IPS-NIHi7 (cell line): ENCODE data around the gene HGFAC.
A peak's percentile ranks its signal among the peaks of the same experiment; 100 is the strongest.
"Not testable (repeated sequence)": the region's sequence is repeated elsewhere in the genome, so short reads cannot be mapped to it uniquely, and the experiment has no call there.

Experiments
- DNase-seq: peaks from one replicate; pipeline ENCODE4 v3.0.0; 2012; ENCODE audit warnings: mixed read lengths; ENCODE audit errors: extremely low spot score

Gene HGFAC

DNA sequence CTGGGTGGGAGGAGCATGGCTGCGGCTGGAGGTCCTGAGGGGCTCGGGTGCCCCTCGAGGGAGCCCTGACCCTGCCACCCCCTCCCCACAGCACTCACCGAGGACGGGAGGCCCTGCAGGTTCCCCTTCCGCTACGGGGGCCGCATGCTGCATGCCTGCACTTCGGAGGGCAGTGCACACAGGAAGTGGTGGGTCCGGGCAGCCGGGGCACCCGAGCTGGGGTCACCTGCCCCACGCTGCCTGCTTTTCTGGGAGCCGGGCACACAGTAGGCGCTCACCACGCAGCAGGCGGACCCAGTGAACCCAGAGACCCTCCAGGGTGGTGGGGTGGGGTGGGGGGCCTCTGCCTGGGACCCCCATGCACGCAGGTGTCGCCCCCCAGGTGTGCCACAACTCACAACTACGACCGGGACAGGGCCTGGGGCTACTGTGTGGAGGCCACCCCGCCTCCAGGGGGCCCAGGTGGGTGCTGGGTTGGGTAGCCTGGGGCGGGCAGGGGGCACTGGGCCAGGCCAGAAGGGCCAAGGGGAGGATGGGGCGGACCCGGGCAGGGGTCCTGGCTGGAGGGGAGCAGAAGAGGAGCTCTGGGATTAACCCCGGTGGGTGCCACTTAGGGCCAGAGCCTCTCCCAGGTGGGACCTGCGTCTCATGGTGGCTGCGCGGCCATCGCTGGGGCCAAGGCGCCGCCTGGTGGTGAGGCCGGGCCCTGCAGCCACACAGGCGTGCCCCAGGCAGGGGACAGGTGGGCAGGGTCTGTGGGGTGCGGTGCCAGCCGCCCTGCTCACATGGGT lies 1.4 kb downstream of the HGFAC start:
- DNase-seq, result peak; percentile 94

DNA sequence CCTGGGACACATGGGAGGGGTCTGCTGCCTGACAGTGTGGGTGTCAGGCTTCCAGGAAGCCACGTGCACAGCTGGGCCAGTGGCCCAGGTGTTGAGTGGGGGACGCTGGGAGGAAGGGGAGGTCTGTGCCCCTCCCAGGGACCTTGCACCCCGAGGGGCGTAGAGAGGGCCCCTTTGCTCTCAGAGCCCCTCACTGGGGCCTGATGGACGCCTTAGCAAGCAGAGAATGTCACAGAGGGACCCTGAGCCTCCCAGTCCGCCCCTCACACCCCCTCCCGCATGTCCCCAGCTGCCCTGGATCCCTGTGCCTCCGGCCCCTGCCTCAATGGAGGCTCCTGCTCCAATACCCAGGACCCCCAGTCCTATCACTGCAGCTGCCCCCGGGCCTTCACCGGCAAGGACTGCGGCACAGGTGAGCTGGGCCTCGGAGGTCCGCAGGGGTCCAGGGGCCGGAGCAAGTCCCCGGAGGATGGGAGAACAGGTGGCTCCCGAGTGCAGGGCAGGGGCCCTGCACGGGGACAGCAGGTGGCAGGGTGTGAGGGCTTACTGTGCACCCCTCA lies 2.1 kb downstream of the HGFAC start:
- DNase-seq, result no peak

DNA sequence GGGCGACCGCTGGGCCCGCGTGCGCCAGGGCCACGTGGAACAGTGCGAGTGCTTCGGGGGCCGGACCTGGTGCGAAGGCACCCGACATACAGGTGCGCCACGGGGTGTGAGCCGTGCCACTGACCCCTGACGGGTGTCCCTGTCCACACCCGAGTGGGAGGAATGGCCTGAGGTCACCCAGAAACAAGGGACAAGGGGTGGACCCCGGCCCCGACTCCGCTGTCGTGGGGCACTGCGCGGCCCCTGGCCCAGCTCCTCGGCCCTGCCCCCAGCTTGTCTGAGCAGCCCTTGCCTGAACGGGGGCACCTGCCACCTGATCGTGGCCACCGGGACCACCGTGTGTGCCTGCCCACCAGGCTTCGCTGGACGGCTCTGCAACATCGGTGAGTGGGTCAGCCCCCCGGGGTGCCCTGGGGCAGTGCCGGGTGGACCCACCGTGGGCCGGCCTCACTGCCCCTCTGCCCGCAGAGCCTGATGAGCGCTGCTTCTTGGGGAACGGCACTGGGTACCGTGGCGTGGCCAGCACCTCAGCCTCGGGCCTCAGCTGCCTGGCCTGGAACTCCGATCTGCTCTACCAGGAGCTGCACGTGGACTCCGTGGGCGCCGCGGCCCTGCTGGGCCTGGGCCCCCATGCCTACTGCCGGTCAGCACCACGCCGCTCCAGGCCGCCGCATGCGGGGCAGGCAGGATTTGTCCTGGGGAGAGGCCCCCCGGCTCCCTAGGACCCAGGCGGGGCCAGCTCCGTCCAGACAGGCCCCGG lies 2.8 kb downstream of the HGFAC start:
- no peak for DNase-seq

DNA sequence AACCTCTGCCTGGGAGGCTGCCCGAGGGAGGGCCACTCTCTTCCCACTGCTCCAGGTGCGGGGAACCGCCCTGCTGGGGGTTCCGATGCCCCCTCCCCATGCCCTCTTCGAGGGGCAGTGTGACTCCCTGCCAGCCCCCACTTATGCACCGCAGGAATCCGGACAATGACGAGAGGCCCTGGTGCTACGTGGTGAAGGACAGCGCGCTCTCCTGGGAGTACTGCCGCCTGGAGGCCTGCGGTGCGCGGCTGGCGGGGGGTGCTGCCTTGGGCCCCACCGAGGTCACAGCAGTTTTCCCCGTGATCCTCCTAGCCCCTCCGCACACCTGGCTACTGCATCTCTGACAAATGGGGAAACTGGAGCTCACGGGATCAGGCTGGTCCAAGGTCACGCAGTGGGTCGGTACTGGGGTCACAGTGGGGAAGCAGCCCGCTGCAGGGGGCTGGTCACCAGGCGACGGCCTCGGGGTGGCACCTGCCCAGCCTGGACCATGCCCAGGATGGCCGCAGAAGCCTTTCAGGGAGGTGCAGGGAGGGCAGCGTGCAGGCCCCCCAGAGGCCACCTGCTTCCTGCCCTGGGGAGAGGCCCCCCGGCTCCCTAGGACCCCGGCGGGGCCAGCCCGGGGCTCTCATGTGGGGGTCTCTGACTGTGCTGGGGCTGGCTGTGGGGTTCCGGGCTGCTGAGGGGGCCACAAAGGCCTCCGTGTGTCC lies 3.5 kb downstream of the HGFAC start:
- no peak for DNase-seq

DNA sequence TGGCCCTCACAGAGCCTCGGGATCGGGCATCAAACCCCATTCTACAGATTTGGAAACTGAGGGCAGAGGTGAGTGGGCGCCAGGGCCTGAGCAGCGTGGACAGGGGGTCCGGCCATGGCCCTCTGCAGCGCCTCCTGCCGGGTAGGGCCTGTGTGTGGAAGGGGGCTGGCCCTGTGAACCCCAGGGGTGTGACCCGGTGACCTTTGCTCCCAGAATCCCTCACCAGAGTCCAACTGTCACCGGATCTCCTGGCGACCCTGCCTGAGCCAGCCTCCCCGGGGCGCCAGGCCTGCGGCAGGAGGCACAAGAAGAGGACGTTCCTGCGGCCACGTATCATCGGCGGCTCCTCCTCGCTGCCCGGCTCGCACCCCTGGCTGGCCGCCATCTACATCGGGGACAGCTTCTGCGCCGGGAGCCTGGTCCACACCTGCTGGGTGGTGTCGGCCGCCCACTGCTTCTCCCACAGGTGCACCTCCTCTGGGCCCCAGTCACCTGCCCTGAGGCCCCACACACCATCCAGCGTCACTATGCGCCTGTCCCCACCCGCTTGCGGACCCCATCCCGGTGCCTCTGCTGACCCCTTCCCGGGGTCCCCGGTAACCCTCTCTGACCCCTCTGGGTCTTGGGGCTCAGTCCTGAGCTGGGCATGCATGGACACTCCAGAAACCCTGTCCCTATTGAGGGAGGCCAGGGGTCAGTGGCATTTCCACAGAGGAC lies 4.2 kb downstream of the HGFAC start:
- no peak for DNase-seq

DNA sequence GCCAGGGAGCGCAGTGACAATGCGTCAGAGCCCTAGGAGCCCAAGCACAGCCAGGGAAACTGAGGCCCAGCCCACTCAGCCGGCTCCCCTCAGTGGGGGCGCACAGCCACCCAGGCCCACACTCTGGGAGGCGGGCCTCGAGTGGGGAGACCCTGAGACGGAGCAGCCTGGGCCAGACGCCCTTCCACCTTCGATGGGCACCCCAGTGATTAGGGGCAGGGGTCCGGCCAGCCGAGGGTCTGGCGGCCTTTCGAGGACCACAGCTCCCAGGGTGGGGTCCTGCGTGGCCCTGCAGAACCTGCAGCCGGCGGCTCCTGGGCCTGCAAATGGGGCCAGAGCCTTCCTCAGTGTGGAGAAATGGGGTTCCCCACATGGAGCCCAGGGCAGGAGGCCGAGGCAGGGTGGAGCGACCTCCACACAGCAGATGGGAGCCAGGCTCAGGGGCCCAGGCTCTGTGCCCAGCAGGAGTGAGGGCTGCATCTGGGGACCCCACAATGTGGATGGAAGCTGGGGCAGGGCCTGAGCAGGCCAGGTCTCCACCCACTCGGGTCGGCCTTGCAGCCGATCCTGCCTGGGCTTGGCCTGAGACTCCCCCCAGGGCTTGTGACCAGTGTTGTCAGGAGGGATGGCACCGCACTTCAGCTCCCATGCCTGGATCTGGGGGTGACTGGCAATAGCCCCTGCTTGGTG lies 5.0 kb downstream of the HGFAC start:
- DNase-seq, result no peak

DNA sequence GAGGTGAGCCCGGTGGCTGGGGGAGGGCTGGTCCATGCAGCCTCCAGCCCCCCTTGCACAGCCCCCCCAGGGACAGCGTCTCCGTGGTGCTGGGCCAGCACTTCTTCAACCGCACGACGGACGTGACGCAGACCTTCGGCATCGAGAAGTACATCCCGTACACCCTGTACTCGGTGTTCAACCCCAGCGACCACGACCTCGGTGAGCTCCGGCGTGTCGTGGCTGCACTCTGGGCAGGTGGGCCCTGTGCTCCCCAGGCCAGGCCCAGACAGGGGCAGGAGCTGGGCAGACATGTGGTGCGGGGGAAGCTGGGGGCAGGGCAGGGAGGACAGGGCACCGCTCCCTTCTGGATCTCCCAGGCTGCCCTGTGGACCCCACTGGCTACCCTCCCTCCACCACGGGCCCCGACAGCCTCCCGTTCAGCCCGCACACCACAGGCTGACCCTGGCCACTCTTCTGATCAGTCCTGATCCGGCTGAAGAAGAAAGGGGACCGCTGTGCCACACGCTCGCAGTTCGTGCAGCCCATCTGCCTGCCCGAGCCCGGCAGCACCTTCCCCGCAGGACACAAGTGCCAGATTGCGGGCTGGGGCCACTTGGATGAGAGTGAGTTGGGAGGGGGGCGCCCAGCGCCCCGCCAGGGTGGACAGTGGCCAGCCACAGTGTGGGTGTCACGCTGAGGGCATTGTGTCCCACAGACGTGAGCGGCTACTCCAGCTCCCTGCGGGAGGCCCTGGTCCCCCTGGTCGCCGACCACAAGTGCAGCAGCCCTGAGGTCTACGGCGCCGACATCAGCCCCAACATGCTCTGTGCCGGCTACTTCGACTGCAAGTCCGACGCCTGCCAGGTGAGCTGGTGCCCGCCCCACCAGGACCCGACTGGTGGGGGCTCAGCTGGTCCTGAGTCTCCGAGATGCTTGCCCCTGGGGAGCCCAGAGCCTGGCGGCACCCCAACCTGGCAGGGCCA lies 5.9 kb downstream of the HGFAC start:
- no peak for DNase-seq

DNA sequence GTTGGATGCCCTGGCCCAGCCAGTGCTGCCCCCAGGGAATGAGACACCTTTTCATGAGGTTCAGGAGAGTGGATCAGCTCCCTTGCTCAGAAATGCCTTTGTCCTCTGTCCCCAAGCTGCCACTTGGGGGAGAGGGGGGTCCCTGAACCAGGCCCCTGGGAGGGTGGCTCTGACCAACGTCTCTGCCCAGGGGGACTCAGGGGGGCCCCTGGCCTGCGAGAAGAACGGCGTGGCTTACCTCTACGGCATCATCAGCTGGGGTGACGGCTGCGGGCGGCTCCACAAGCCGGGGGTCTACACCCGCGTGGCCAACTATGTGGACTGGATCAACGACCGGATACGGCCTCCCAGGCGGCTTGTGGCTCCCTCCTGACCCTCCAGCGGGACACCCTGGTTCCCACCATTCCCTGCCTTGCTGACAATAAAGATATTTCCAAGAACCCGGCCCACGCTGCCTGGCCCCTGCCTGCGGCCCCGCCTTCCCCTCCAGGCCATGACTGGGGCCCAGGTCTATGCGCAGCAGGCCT lies 7.3 kb downstream of the HGFAC start:
- no peak for DNase-seq

DNA sequence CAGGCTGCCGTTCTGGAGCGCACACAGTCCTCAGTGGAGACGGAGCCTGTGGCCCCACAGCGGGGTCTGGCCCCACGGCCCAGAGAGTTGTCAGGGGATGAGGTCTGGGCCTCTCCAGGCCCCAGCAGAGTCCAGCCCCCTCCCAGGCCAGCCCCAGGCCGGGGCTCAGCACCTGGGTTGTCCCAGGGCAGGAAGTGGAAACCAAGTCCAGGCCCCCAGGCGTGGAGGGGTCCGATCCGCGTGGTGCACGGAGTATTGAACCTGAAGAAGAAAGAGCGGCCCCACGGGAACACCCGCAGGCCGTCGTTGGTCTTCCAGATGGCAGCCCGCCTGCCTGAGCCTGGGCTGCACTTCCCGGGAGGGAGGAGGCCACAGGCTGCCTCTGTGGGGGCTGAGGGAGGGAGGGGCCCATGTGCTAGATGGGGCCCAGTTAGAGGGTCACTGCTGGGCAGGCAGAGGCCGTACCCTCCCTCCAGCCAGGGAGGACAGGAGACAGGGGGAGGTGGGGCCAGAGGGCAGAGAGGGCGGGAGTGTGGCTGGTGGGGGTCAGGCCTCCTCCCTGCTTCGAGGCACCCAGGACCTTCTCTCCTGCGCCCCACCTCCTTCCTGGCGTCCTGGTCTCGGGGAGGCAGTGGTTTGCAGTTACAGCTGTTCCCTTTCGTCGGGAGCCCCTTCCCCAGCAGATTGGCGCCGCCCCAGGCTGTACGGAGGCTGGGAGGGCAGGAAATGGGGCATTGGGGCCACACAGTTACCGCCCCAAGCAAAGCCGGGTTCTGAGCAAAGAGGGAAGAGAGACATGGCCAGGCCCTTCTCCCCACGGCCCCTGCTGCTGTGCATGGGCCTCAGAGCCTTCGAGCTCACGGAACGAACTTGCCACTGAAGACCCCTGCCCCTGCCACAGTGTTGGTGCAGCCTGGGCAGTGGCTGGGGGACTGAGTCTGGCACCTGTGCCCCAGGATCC lies 8.1 kb downstream of the HGFAC start:
- DNase-seq, result no peak

DNA sequence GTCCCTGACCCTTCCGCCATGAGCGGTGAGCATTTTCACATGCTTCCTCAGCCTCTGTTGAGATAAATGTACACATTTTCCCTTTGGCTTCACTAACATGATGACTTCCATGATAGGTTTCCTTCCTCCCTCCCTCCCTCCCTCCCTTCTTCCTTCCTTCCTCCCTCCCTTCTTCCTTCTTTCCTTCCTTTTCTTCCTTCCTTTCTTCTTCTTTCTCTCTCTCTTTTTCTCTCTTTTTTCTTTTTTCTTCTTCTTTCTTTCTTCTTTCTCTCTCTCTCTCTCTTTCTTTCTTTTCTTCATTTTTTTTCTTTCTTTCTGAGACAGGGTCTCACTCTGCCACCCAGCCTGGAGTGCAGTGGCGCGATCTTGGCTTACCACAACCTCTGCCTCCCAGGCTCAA lies 8.9 kb downstream of the HGFAC start:
- DNase-seq, result no peak

DNA sequence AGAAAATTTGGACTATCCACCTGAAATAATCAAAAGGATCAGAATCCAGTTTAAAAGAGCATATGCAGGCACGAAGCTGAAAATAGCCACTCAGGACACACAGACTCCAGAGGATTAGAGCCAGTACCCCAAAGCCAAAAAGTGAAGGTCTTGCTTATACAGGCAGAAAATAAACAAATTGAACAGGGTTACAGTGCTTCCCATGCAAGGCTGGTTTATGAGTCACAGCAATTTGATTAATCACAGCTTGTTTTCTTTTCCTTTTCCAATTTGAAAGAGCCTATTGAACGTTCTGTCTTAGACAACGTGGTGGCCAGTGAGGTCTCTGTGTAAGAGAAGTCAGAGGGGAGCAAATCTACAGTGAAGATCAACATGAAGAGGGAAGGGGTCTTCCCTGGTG lies 10.2 kb downstream of the HGFAC start:
- no peak for DNase-seq

DNA sequence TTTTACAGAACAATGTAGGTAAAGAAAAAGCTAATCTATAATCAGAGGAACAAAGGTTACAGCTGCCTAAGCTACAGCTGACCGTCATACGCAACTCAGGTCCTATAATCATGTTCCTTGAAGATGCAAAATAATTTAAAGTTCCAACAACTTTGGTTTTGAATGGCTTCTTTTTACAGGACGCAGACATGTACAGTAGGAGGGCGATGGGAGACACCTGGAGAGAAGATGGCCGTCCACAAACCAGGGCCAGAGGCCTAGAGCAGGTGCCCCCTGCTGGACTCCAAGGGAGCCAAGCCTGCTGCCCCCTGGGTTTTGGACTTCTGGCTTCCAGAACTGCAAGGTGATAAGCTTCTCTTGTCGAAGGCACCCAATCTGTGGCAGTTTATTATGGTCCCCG lies 10.6 kb downstream of the HGFAC start:
- peak; percentile 70 for DNase-seq

DNA sequence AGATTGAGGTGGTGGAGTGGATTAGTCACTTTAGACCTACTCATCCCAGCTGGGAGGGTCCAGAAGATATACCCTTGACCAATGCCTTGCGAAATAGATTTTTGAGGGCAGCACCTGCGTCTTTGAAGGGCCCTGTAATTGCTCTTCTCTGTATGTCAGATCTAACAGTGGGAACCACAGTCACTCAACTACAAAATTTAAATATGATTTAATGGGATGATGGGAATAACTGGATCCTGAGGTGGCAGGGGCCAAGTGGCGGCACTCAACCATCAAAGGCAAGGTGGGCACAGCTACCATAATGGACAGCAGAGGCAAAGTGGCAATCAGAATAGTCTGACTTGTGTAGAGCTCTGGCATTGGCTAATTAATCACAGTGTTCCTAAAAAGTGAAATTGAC lies 13.8 kb downstream of the HGFAC start:
- not testable (repeated sequence) for DNase-seq

DNA sequence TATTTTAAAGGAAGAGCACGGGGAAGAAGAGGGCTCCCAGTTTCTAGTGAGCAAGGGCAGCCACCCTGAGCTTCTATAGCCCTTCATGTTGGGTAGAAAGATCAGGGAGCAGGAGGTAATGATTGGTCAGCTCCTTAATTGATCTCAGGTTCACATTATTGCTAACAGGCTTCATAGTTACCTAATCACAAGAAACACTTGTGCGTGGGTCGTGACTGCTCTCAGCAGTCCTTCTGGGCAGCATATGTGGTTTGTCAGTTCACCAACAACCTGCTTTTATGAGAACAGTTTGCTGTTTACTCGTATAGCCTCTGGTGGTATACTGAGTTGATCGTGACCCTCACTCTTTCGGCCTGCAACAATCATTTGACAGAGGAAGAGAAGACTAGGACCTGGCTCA lies 16.6 kb downstream of the HGFAC start:
- no peak for DNase-seq

DNA sequence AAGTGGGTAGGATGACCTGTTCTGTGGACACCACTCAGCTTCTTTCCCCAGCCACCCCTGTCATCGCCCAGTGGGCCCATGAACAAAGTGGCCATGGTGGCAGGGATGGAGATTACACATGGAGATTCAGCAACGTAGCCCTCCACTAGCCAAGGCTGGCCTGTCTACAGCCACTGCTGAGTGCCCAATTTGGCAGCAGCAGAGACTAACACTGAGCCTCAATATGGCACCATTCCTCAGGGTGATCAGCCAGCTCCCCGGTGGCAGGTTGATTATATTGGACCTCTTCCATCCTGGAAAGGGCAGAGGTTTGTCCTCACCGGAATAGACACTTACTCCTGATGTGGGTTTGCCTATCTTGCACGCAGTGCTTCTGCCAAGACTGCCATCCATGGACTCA lies 17.4 kb downstream of the HGFAC start:
- DNase-seq, result not testable (repeated sequence)

DNA sequence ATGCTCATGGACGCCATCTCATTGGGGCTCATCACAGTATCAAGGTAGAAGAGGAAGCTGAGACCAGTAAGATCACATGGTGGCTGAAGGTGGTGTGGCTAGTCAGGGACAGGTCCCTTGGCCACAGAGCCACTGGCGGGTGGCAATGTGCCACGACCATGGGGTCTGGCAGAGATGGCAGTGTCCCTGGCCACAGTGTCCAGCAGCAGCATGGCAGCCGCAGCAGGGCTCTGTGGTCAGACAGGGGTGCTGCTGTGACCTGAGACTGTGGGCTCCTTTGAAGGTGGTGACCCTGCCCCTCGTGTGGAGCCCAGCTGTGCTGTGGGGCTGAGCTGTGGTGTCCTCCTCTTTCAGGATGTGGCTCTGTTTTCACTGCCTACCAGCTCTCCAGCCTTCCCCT lies 19.2 kb downstream of the HGFAC start:
- no peak for DNase-seq

DNA sequence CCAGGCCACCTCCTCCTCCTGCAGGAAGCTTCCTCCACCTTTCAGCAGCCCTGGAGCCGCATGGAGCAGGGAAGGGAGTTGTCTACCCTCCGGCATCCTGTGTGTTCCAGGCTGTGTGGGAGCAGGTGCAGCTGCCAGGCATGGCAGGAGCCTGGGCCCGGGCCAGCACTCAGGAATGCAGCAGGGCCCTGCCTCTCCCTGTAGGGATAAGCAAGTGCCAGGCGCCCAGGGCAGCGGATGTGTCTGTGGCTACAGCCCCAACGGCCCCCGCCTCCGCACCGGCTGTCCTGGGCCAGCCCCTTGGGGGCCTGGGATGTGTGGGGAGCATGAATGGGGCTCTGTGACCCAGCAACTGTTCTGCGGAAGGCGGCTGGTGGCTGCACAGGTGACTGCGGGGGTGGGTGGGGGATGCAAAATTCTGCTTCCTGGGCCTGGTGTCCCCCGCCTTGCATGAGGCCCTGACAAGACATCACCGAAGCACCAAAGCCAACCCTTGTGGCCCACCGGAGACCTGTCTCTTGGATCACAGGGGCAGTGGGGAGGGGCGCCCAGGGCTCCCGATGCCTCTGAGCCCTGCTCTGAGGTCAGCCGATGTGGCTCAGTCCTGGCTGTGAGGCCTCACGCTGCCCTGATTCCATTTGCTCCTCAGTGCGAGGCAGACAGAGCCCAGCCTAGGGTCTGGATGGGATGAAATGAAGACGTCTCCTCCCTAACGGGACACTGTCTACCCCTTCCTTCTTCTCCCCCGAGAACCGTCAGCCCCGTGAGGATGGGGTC lies 19.9 kb downstream of the HGFAC start:
- DNase-seq, result no peak

DNA sequence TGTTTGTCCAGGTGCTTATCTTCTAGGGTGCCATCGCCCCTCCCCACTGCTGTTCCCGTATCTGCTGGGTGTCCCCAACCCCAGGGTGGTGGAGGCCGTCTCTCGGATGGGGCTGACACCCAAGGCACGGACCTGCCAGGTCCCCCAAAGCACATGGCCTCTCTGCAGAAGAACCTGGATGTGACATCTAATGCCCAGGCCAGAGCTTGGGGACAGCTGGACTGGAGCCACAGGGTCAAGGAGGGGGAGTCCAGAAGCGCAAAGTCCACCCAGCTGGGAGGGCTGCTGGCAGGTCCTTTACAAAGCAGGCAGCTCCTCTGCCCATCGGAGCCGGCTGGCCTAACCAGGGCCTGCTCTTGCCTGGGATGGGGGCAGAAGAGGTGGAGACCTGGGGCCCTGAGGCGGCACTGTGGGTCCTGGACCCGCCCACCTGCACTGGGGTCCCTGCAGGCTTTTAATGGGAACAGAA lies 20.6 kb downstream of the HGFAC start:
- DNase-seq, result no peak
